ENCODE results near the gene RPP40. TPM values are rescaled to one million over a fixed set of nuclear protein-coding genes. Genes with fewer than 3 reads are reported as not detected.

Gene RPP40
- total RNA-seq, 4 donors from 2014 or later = 4.6 to 11.7 (median 9.0) TPM

DNA sequence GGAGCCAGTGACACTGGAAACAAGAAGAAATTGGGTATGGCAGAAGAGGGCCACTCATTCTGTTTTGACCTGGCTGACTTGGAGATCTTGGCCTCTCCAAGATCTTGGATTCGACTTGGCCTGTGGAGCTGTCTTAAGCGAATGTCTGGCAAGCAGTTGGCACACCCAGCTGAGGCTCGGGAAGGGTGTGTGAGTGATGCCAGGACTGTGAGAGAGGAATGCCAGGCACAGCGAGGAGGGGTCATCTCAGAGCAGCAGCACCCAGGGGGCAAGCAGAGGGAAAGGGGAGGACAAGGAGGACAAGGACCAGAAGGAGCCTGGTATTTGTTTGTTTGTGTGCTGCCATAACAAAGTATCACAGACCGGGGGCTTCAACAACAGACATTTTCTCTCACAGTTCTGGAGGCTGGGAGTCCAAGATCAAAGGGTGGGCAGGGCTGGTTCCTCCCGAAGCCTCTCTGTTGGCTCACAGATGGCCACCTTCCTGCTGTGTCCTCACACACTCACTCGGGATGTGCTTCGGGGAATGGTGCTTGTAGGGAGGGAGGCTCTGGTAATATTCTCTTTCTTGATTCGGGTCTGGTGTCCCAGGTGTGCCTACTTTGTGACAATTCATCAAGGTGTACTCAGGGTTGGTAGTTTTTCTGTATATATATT lies 33.0 kb downstream of the RPP40 start:
- H3K27me3 ChIP-seq = no peaks in the 10 kb centered on the region
- no peak overlapping the region for H3K4me3 ChIP-seq
- H3K36me3 ChIP-seq = no peaks in the 10 kb centered on the region
- no peak overlapping the region for H3K27ac ChIP-seq
- WGBS = 44% methylated on average over 7 of the region's 9 CpGs
- DNase-seq (ENCODE audit: low spot score in 2 of 2) = no peak
- H3K4me1 ChIP-seq = peaks cover 5% of the 10 kb centered on the region
- TF ChIP-seq, protein P1, sequence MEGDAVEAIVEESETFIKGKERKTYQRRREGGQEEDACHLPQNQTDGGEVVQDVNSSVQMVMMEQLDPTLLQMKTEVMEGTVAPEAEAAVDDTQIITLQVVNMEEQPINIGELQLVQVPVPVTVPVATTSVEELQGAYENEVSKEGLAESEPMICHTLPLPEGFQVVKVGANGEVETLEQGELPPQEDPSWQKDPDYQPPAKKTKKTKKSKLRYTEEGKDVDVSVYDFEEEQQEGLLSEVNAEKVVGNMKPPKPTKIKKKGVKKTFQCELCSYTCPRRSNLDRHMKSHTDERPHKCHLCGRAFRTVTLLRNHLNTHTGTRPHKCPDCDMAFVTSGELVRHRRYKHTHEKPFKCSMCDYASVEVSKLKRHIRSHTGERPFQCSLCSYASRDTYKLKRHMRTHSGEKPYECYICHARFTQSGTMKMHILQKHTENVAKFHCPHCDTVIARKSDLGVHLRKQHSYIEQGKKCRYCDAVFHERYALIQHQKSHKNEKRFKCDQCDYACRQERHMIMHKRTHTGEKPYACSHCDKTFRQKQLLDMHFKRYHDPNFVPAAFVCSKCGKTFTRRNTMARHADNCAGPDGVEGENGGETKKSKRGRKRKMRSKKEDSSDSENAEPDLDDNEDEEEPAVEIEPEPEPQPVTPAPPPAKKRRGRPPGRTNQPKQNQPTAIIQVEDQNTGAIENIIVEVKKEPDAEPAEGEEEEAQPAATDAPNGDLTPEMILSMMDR (IDR thresholded peaks at IDR 0.05) = no peak
- TF ChIP-seq EP300 (IDR thresholded peaks at IDR 0.05) (no peak), POLR2A (IDR thresholded peaks at IDR 0.05) (no peak), POLR2AphosphoS5 (IDR thresholded peaks at IDR 0.05) (no peak)
- no peaks in the 10 kb centered on the region for H3K9me3 ChIP-seq

- WGBS = 94% methylated on average over 8 of the region's 8 CpGs
- Histone ChIP-seq H3K4me3 (no peak overlapping the region), H3K4me1 (peaks cover 5% of the 10 kb centered on the region), H3K27me3 (no peaks in the 10 kb centered on the region), H3K9me3 (no peaks in the 10 kb centered on the region), H3K27ac (no peak overlapping the region), H3K36me3 (no peaks in the 10 kb centered on the region)
- TF ChIP-seq POLR2A (IDR thresholded peaks at IDR 0.05) = no peak
- TF ChIP-seq, protein P1 (IDR thresholded peaks at IDR 0.05) = no peak
- DNase-seq (ENCODE audit: low spot score in 2 of 2) = no peak
These were observed 34.1 kb downstream of the RPP40 start for GRCh38 chr6:4969609-4970285.

DNA sequence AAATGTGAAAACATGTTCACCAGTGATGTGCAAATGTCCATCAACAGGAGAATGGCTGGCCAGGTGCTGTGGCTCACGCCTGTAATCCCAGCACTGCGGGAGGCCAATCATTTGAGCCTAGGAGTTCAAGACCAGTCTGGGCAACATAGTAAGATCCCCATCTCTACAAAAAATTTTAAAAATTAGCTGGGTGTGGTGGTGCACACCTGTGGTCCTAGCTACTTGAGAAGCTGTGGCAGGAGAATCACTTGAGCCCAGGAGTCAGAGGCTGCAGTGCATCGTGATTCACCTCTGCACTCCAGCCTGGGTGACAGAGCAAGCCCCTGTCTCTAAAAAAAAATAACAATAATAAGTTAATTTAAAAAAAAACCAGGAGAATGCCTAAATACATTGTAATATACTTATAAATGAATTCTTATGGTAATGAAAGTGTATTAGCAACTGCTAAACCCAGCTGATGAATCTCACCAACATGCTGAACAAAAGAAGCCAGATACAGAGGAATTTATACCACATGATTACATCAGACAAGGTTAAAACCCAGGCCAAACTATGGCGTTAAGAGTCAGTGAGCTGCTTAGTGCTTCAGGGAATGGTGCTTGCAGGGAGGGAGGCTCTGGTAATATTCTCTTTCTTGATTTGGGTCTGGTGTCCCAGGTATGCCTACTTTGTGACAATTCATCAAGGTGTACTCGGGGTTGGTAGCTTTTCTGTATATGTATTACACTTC lies 36.4 kb downstream of the RPP40 start:
- H3K9me3 ChIP-seq = no peaks in the 10 kb centered on the region
- H3K4me3 ChIP-seq = no peak overlapping the region
- H3K27me3 ChIP-seq = no peaks in the 10 kb centered on the region
- DNase-seq (ENCODE audit: low spot score in 2 of 2) = no peak
- no peaks in the 10 kb centered on the region for H3K36me3 ChIP-seq
- TF ChIP-seq POLR2AphosphoS5 (IDR thresholded peaks at IDR 0.05) (no peak), EP300 (IDR thresholded peaks at IDR 0.05) (no peak), POLR2A (IDR thresholded peaks at IDR 0.05) (no peak)
- TF ChIP-seq, protein P1 (IDR thresholded peaks at IDR 0.05) = no peak
- 92% methylated on average over 5 of the region's 5 CpGs for WGBS
- H3K4me1 ChIP-seq = no peaks in the 10 kb centered on the region
- no peak overlapping the region for H3K27ac ChIP-seq

GRCh38 chr6:4965562-4966389 lies 38.1 kb downstream of the RPP40 start:
- Histone ChIP-seq H3K4me1 (no peaks in the 10 kb centered on the region), H3K27ac (no peak overlapping the region), H3K4me3 (no peak overlapping the region), H3K36me3 (no peaks in the 10 kb centered on the region), H3K9me3 (no peaks in the 10 kb centered on the region), H3K27me3 (no peaks in the 10 kb centered on the region)
- TF ChIP-seq POLR2A (IDR thresholded peaks at IDR 0.05) = no peak
- TF ChIP-seq EP300 (IDR thresholded peaks at IDR 0.05) = no peak
- TF ChIP-seq POLR2AphosphoS5 (IDR thresholded peaks at IDR 0.05) = no peak
- TF ChIP-seq, protein P1 (IDR thresholded peaks at IDR 0.05) = no peak
- 90% methylated on average over 8 of the region's 8 CpGs for WGBS
- DNase-seq (ENCODE audit: low spot score in 2 of 2) = no peak
